Subcutaneous abdominal adipose tissue (tissue), 5 donors: ENCODE results near the gene GSX1.
"Not testable (repeated sequence)": the region's sequence is repeated elsewhere in the genome, so short reads cannot be mapped to it uniquely, and the experiment has no call there.

Experiments used
- H3K27ac ChIP-seq: one replicate; pipeline ENCODE4 v1.7.0; 2013; ENCODE audit warnings: low read depth, mild to moderate bottlenecking, inconsistent platforms, low read length, moderate library complexity
- H3K27me3 ChIP-seq, 5 donors: one replicate each; pipeline ENCODE4 v1.7.0; 2013; ENCODE audit warnings: low read length in 5 of 5, inconsistent platforms in 1 of 5; ENCODE audit not compliant: control insufficient read depth in 5 of 5, insufficient read depth in 4 of 5
- H3K36me3 ChIP-seq, 5 donors: one replicate each; pipeline ENCODE4 v1.7.0; 2013; ENCODE audit warnings: low read length in 5 of 5; ENCODE audit not compliant: control insufficient read depth in 5 of 5, insufficient read depth in 5 of 5
- H3K4me1 ChIP-seq, 5 donors: one replicate each; pipeline ENCODE4 v1.7.0; 2013; ENCODE audit warnings: low read length in 5 of 5, mild to moderate bottlenecking in 3 of 5, moderate library complexity in 1 of 5; ENCODE audit not compliant: control insufficient read depth in 5 of 5, insufficient read depth in 5 of 5
- H3K4me3 ChIP-seq, 5 donors: one replicate each; pipeline ENCODE4 v1.7.0; 2013; ENCODE audit warnings: low read length in 5 of 5, low read depth in 1 of 5
- H3K9ac ChIP-seq, 5 donors: one replicate each; pipeline ENCODE4 v1.7.0; 2013; ENCODE audit warnings: low read length in 5 of 5, mild to moderate bottlenecking in 4 of 5, moderate library complexity in 3 of 5
- H3K9me3 ChIP-seq, 5 donors: one replicate each; pipeline ENCODE4 v1.7.0; 2013; ENCODE audit warnings: low read length in 5 of 5; ENCODE audit not compliant: control insufficient read depth in 5 of 5
- donor health status: healthy.
- donor health status: healthy.
- donor health status: healthy.
- donor health status: healthy.
- donor health status: healthy.

Gene GSX1

GRCh38 chr13:27810461-27810860 lies 18.2 kb downstream of the GSX1 start:
- no peak overlapping the region for H3K27ac ChIP-seq

GRCh38 chr13:27813826-27814225 lies 21.5 kb downstream of the GSX1 start:
- no peaks in the 10 kb centered on the region for H3K4me1 ChIP-seq
- no peaks in the 10 kb centered on the region for H3K36me3 ChIP-seq
- H3K9me3 ChIP-seq, result peaks cover 0 to 3% (median 0%) of the 10 kb centered on the region in 5 donors
- peaks cover 5 to 39% (median 21%) of the 10 kb centered on the region in 5 donors for H3K27me3 ChIP-seq
- H3K27ac ChIP-seq, result no peak overlapping the region
- H3K9ac ChIP-seq, result no peak overlapping the region
- H3K4me3 ChIP-seq, result no peak overlapping the region

More at GRCh38 chr13:27810461-27810860, 18.2 kb downstream of the GSX1 start:
- no peaks in the 10 kb centered on the region for H3K9me3 ChIP-seq
- no peak overlapping the region for H3K9ac ChIP-seq
- no peak overlapping the region for H3K4me3 ChIP-seq
- no peaks in the 10 kb centered on the region for H3K4me1 ChIP-seq
- H3K27me3 ChIP-seq, result peaks cover 13 to 48% (median 23%) of the 10 kb centered on the region in 5 donors
- H3K36me3 ChIP-seq, result no peaks in the 10 kb centered on the region

GRCh38 chr13:27817832-27818231 lies 25.5 kb downstream of the GSX1 start:
- peaks cover 25 to 53% (median 39%) of the 10 kb centered on the region in 5 donors for H3K27me3 ChIP-seq
- H3K9ac ChIP-seq, H3K4me3 ChIP-seq, H3K36me3 ChIP-seq, H3K27ac ChIP-seq, H3K9me3 ChIP-seq, H3K4me1 ChIP-seq: not testable (repeated sequence)

- Histone ChIP-seq H3K4me1 (no peaks in the 10 kb centered on the region), H3K9ac (no peak overlapping the region), H3K36me3 (no peaks in the 10 kb centered on the region), H3K27me3 (peaks cover 25 to 63% (median 42%) of the 10 kb centered on the region in 5 donors), H3K4me3 (no peak overlapping the region), H3K9me3 (peaks cover 0 to 2% (median 0%) of the 10 kb centered on the region in 5 donors), H3K27ac (no peak overlapping the region)
Measured at GRCh38 chr13:27820524-27821482, 28.5 kb downstream of the GSX1 start.

- no peak overlapping the region for H3K9ac ChIP-seq
- H3K9me3 ChIP-seq, result no peaks in the 10 kb centered on the region
- H3K4me3 ChIP-seq, result no peak overlapping the region
- peaks cover 25 to 56% (median 36%) of the 10 kb centered on the region in 5 donors for H3K27me3 ChIP-seq
- H3K4me1 ChIP-seq, result peaks cover 0 to 6% (median 4%) of the 10 kb centered on the region in 5 donors
- no peaks in the 10 kb centered on the region for H3K36me3 ChIP-seq
- no peak overlapping the region for H3K27ac ChIP-seq
Measured at GRCh38 chr13:27821566-27821965, 29.3 kb downstream of the GSX1 start.

GRCh38 chr13:27822258-27822872 lies 30.1 kb downstream of the GSX1 start:
- Histone ChIP-seq H3K9me3 (no peaks in the 10 kb centered on the region), H3K9ac (no peak overlapping the region), H3K27me3 (peaks cover 25 to 52% (median 33%) of the 10 kb centered on the region in 5 donors)

GRCh38 chr13:27822873-27823311 lies 30.6 kb downstream of the GSX1 start:
- Histone ChIP-seq H3K27me3 (peaks cover 25 to 51% (median 33%) of the 10 kb centered on the region in 5 donors), H3K27ac (no peak overlapping the region), H3K9ac (no peak overlapping the region), H3K4me1 (peaks cover 0 to 11% (median 5%) of the 10 kb centered on the region in 5 donors), H3K36me3 (no peaks in the 10 kb centered on the region), H3K9me3 (no peaks in the 10 kb centered on the region), H3K4me3 (no peak overlapping the region)

More at GRCh38 chr13:27822258-27822872, 30.1 kb downstream of the GSX1 start:
- H3K4me3 ChIP-seq, result no peak overlapping the region
- no peak overlapping the region for H3K27ac ChIP-seq
- no peaks in the 10 kb centered on the region for H3K36me3 ChIP-seq
- peaks cover 0 to 11% (median 5%) of the 10 kb centered on the region in 5 donors for H3K4me1 ChIP-seq

- no peak overlapping the region for H3K4me3 ChIP-seq
- H3K36me3 ChIP-seq, result no peaks in the 10 kb centered on the region
- H3K9me3 ChIP-seq, result no peaks in the 10 kb centered on the region
- H3K27me3 ChIP-seq, result peaks cover 21 to 52% (median 29%) of the 10 kb centered on the region in 5 donors
- no peak overlapping the region for H3K27ac ChIP-seq
- H3K9ac ChIP-seq, result no peak overlapping the region
- peaks cover 0 to 11% (median 5%) of the 10 kb centered on the region in 5 donors for H3K4me1 ChIP-seq
Measured at GRCh38 chr13:27824121-27824520, 31.8 kb downstream of the GSX1 start.

GRCh38 chr13:27825072-27825471 lies 32.8 kb downstream of the GSX1 start:
- Histone ChIP-seq H3K4me1 (peaks cover 0 to 16% (median 10%) of the 10 kb centered on the region in 5 donors), H3K27ac (no peak overlapping the region), H3K4me3 (no peak overlapping the region), H3K9me3 (no peaks in the 10 kb centered on the region), H3K36me3 (no peaks in the 10 kb centered on the region), H3K27me3 (peaks cover 13 to 44% (median 21%) of the 10 kb centered on the region in 5 donors), H3K9ac (no peak overlapping the region)
